Chondrocyte (in vitro differentiated cells): ENCODE measurements around the gene PDE4D. TPM values are rescaled to one million over a fixed set of nuclear protein-coding genes. Genes with fewer than 3 reads are reported as not detected.

Experiments
- DNase-seq: peaks from one replicate; pipeline ENCODE4 v3.0.0; 2021; ENCODE audit warnings: mixed read lengths, low spot score
- H3K27ac Mint-ChIP-seq: one replicate; pipeline ENCODE4 v1.8.0; 2021; ENCODE audit warnings: mild to moderate bottlenecking, moderate library complexity, mixed read lengths; ENCODE audit not compliant: unreplicated experiment
- H3K27me3 Mint-ChIP-seq: 2 replicates; pipeline ENCODE4 v1.8.0; 2021; ENCODE audit warnings: low read depth, mixed read lengths
- H3K36me3 Mint-ChIP-seq: 2 replicates; pipeline ENCODE4 v1.8.0; 2021; ENCODE audit warnings: low read depth, mixed read lengths
- H3K4me1 Mint-ChIP-seq: 2 replicates; pipeline ENCODE4 v1.8.0; 2021; ENCODE audit warnings: low read depth, mild to moderate bottlenecking, mixed read lengths
- H3K4me3 Mint-ChIP-seq: one replicate; pipeline ENCODE4 v1.8.0; 2021; ENCODE audit warnings: mild to moderate bottlenecking, moderate library complexity, mixed read lengths; ENCODE audit not compliant: unreplicated experiment
- H3K9me3 Mint-ChIP-seq: 2 replicates; pipeline ENCODE4 v1.8.0; 2021; ENCODE audit warnings: low read depth, mixed read lengths
- total RNA-seq: library from RNA; stranded (reverse); gene quantifications from 3 replicates; pipeline ENCODE4 v1.2.1, GENCODE V29; 2021
- TF ChIP-seq, protein P1 (sequence below): fragments of 200-600 bp; sonication (generic); IDR thresholded peaks from 2 replicates; pipeline ENCODE4 v1.5.0; 2021; ENCODE audit warnings: antibody characterized with exemption, mild to moderate bottlenecking, moderate library complexity

Gene PDE4D
- total RNA-seq, 1 donor from 2014 or later, result 21.1 TPM

DNA sequence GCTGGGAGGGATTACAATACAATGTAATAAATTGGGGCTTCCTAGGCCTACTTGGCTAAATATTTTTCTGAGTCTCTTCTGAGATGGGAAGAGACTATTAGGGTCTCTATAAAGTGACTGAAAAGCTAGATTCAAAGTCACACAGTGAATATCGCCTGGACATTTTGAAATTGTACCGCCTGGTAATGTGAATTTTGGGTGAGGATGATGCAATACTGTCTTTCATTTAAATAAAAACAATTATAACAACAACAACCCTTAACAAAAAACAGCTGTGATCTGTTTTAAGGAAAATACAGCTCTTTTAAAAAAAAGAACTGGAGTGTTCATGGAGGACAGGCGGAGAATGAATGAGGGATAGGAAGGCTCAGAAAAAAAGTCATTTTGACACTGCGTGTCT lies 695.6 kb downstream of the PDE4D start:
- Mint-ChIP-seq H3K9me3 (no peaks in the 10 kb centered on the region), H3K27me3 (no peaks in the 10 kb centered on the region), H3K4me1 (peaks cover 12% of the 10 kb centered on the region), H3K36me3 (peaks cover 3% of the 10 kb centered on the region), H3K27ac (peak overlapping the region; percentile 8), H3K4me3 (no peak overlapping the region)
- TF ChIP-seq, protein P1, sequence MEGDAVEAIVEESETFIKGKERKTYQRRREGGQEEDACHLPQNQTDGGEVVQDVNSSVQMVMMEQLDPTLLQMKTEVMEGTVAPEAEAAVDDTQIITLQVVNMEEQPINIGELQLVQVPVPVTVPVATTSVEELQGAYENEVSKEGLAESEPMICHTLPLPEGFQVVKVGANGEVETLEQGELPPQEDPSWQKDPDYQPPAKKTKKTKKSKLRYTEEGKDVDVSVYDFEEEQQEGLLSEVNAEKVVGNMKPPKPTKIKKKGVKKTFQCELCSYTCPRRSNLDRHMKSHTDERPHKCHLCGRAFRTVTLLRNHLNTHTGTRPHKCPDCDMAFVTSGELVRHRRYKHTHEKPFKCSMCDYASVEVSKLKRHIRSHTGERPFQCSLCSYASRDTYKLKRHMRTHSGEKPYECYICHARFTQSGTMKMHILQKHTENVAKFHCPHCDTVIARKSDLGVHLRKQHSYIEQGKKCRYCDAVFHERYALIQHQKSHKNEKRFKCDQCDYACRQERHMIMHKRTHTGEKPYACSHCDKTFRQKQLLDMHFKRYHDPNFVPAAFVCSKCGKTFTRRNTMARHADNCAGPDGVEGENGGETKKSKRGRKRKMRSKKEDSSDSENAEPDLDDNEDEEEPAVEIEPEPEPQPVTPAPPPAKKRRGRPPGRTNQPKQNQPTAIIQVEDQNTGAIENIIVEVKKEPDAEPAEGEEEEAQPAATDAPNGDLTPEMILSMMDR, result no peak
- no peak for DNase-seq

GRCh38 chr5:59193616-59194319 lies 699.8 kb downstream of the PDE4D start:
- no peak overlapping the region for H3K4me3 Mint-ChIP-seq
- H3K27ac Mint-ChIP-seq, result peak overlapping the region; percentile 80
- TF ChIP-seq, protein P1, result no peak
- peaks cover 24% of the 10 kb centered on the region for H3K4me1 Mint-ChIP-seq
- H3K27me3 Mint-ChIP-seq, result no peaks in the 10 kb centered on the region
- no peak for DNase-seq
- peaks cover 2% of the 10 kb centered on the region for H3K36me3 Mint-ChIP-seq
- H3K9me3 Mint-ChIP-seq, result no peaks in the 10 kb centered on the region

DNA sequence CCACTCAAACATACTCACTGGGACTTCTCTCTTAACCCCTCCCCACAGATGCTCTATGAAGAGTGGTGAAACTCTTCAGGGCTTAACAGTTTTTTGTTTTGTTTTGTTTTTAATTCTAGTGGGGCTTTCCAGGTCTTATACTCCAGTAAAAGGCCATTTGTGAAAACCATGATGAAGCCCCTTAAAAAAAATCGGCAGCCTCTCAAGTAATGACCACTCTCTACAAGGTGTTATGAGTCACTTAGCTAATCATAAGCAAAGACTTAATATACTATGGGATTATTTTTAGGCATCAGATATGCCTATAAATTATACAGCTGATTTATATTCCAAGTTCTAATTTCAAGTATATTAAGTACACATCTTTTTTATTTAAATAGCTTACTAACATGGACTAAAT lies 702.8 kb downstream of the PDE4D start:
- TF ChIP-seq, protein P1, result no peak
- H3K27me3 Mint-ChIP-seq, result no peaks in the 10 kb centered on the region
- no peaks in the 10 kb centered on the region for H3K9me3 Mint-ChIP-seq
- no peak overlapping the region for H3K4me3 Mint-ChIP-seq
- no peak for DNase-seq
- H3K36me3 Mint-ChIP-seq, result peaks cover 2% of the 10 kb centered on the region
- H3K27ac Mint-ChIP-seq, result no peak overlapping the region
- H3K4me1 Mint-ChIP-seq, result peaks cover 31% of the 10 kb centered on the region

DNA sequence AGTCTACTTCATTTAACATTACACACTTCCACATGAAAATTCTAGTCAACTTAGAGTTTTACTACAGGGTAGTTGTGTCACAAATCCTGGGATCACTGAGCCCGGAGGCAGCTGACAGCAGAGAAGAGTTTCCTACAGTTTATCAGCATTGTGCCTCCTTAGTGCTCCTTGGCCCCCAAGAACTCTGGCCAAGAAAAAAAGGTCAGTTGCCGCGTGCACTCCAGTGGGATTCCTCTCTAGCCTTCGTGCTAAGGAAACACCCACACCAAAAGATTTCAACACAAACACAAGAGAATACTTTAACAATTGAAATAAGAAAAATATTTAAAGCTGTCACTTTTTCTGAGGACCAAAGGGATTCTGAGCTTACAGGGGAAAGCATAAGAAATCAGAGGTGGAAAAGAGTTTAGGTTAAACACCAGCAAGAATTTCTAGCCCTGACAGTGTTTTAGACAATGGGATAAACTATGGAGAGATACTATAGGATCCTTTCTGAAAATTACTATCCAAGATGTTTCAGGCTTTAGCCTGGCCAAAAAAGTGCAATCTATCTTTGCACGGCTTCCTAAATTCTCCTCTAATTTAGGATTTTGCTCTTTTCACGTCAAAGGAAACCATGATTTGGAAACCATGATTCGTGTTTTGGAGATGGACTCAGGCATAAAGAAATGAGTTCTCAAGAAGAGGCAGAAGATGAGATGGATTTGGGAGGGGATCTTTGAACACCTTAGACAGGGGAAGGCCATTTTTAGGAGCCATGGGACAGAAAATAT lies 703.9 kb downstream of the PDE4D start:
- peak overlapping the region; percentile 65 for H3K27ac Mint-ChIP-seq
- peaks cover 2% of the 10 kb centered on the region for H3K36me3 Mint-ChIP-seq
- peaks cover 31% of the 10 kb centered on the region for H3K4me1 Mint-ChIP-seq

More for the DNA sequence above, 703.9 kb downstream of the PDE4D start:
- no peak overlapping the region for H3K4me3 Mint-ChIP-seq
- no peaks in the 10 kb centered on the region for H3K9me3 Mint-ChIP-seq
- no peaks in the 10 kb centered on the region for H3K27me3 Mint-ChIP-seq
- TF ChIP-seq, protein P1, result no peak
- DNase-seq, result no peak
